Trophoblast cell (in vitro differentiated cells and primary cell): ENCODE measurements around the gene KBTBD4.

ENCODE experiments used
- DNase-seq, 2 donors: peaks; one replicate each; pipeline ENCODE4 v3.0.0-alpha.2; 2016
- H2AFZ ChIP-seq: 2 replicates; pipeline ENCODE4 v1.6.1; 2013; ENCODE audit warnings: low read length, moderate library complexity, mild to moderate bottlenecking; ENCODE audit not compliant: insufficient read depth, poor library complexity
- H2AK5ac ChIP-seq: 2 replicates; pipeline ENCODE4 v1.6.1; 2013; ENCODE audit warnings: mild to moderate bottlenecking, low read length
- H2BK120ac ChIP-seq: 2 replicates; pipeline ENCODE4 v1.6.1; 2013; ENCODE audit warnings: low read length, mild to moderate bottlenecking, moderate library complexity; ENCODE audit not compliant: insufficient read depth, poor library complexity
- H2BK12ac ChIP-seq: 2 replicates; pipeline ENCODE4 v1.6.1; 2013; ENCODE audit warnings: mild to moderate bottlenecking, low read length, moderate library complexity
- H2BK5ac ChIP-seq: 2 replicates; pipeline ENCODE4 v1.6.1; 2013; ENCODE audit warnings: low read length, low read depth, moderate library complexity, mild to moderate bottlenecking; ENCODE audit not compliant: poor library complexity
- H3K14ac ChIP-seq: 2 replicates; pipeline ENCODE4 v1.6.1; 2013; ENCODE audit warnings: mild to moderate bottlenecking, low read length
- H3K18ac ChIP-seq: 2 replicates; pipeline ENCODE4 v1.6.1; 2013; ENCODE audit warnings: mild to moderate bottlenecking, low read length
- H3K23ac ChIP-seq: 2 replicates; pipeline ENCODE4 v1.6.1; 2013; ENCODE audit warnings: low read length
- H3K27ac ChIP-seq: 2 replicates; pipeline ENCODE4 v1.5.1; 2013; ENCODE audit warnings: low read depth, mild to moderate bottlenecking, inconsistent platforms, low read length, moderate library complexity
- H3K27me3 ChIP-seq: 2 replicates; pipeline ENCODE4 v1.6.1; 2013; ENCODE audit warnings: inconsistent platforms, mild to moderate bottlenecking, low read length, moderate library complexity; ENCODE audit not compliant: insufficient read depth
- H3K36me3 ChIP-seq, 2 experiments: 1 replicate in 1 of 2; 2 replicates in 1 of 2; pipeline ENCODE4 v1.6.1; 2013; ENCODE audit warnings: low read length in 2 of 2, mild to moderate bottlenecking in 2 of 2, moderate library complexity in 1 of 2; ENCODE audit not compliant: insufficient read depth in 2 of 2, control insufficient read depth in 1 of 2
- H3K4ac ChIP-seq: 2 replicates; pipeline ENCODE4 v1.6.1; 2013; ENCODE audit warnings: low read depth, mild to moderate bottlenecking, low read length, moderate library complexity
- H3K4me1 ChIP-seq, 2 experiments: 1 replicate in 1 of 2; 2 replicates in 1 of 2; pipeline ENCODE4 v1.6.1; 2013; ENCODE audit warnings: low read length in 2 of 2, mild to moderate bottlenecking in 2 of 2, moderate library complexity in 1 of 2; ENCODE audit not compliant: insufficient read depth in 2 of 2, control insufficient read depth in 1 of 2
- H3K4me2 ChIP-seq: 2 replicates; pipeline ENCODE4 v1.6.1; 2013; ENCODE audit warnings: inconsistent platforms, mild to moderate bottlenecking, low read length, moderate library complexity
- H3K4me3 ChIP-seq: 2 replicates; pipeline ENCODE4 v1.5.1; 2013; ENCODE audit warnings: mild to moderate bottlenecking, low read depth, low read length, inconsistent platforms
- H3K79me1 ChIP-seq: one replicate; pipeline ENCODE4 v1.6.1; 2013; ENCODE audit warnings: low read length
- H3K79me2 ChIP-seq: 2 replicates; pipeline ENCODE4 v1.6.1; 2013; ENCODE audit warnings: low read length, mild to moderate bottlenecking; ENCODE audit not compliant: control insufficient read depth, insufficient read depth, poor library complexity
- H3K9ac ChIP-seq: 2 replicates; pipeline ENCODE4 v1.6.1; 2013; ENCODE audit warnings: mild to moderate bottlenecking, low read length
- H3K9me3 ChIP-seq: 2 replicates; pipeline ENCODE4 v1.6.1; 2013; ENCODE audit warnings: low read depth, mild to moderate bottlenecking, control low read depth, inconsistent platforms, low read length; ENCODE audit not compliant: insufficient read depth
- H4K12ac ChIP-seq: 2 replicates; pipeline ENCODE4 v1.6.1; 2013; ENCODE audit warnings: low read depth, mild to moderate bottlenecking, low read length, moderate library complexity
- H4K8ac ChIP-seq: 2 replicates; pipeline ENCODE4 v1.6.1; 2013; ENCODE audit warnings: low read depth, mild to moderate bottlenecking, low read length, moderate library complexity
- H4K91ac ChIP-seq: one replicate; pipeline ENCODE4 v1.6.1; 2013; ENCODE audit warnings: low read depth, mild to moderate bottlenecking, low read length, moderate library complexity
- WGBS: extraction: QIAGEN DNeasy Blood & Tissue Kit; methylation state at CpG from one replicate; pipeline ENCODE4 v1.1.7; 2013; ENCODE audit warnings: missing lambda C conversion rate; ENCODE audit not compliant: insufficient read length, insufficient coverage; ENCODE audit errors: extremely low coverage; 5-methylcytosine and 5-hydroxymethylcytosine counted together

KBTBD4 gene

DNA sequence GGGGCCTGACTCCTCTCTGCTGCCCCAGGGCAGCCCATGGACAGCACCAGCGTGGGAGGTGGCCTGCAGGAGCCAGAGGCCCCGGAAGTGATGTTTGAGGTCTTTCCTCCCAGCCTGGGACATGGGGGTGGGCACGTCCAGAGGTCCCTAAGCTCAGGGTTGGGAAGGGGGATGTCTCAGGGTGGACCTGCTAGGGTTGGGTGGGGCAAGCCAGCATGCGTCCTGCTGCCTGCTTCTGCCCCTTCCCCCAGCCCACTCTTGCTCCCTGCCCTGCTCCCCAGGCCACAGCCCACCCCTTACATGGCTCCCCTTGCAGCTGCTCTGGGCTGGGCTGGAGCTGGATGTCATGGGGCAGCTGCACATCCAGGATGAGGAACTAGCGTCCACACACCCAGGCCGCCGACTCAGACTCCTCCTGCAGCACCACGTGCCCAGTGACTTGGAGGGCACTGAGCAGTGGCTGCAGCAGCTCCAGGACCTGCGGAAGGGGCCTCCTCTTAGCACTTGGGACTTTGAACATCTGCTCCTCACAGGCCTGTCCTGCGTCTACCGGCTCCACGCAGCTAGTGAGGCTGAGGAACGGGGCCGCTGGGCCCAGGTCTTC lies 9.1 kb upstream of the KBTBD4 start:
- no peak overlapping the region for H4K8ac ChIP-seq
- peak in 1 of 2 donors; percentile 9 for DNase-seq
- no peak overlapping the region for H2BK5ac ChIP-seq
- H3K14ac ChIP-seq = no peak overlapping the region
- no peak overlapping the region for H3K4me3 ChIP-seq
- no peak overlapping the region for H3K4ac ChIP-seq
- no peak overlapping the region for H3K18ac ChIP-seq
- H3K4me1 ChIP-seq = peaks cover 4 to 7% of the 10 kb centered on the region in 2 experiments
- WGBS = no CpG with 5 or more reads among the region's 14 CpGs
- H2AFZ ChIP-seq = no peak overlapping the region
- H3K79me1 ChIP-seq = no peaks in the 10 kb centered on the region
- H3K27me3 ChIP-seq = peaks cover 6% of the 10 kb centered on the region
- no peak overlapping the region for H4K12ac ChIP-seq
- no peak overlapping the region for H4K91ac ChIP-seq
- H3K9me3 ChIP-seq = no peaks in the 10 kb centered on the region
- no peak overlapping the region for H3K9ac ChIP-seq
- no peak overlapping the region for H3K23ac ChIP-seq
- H3K4me2 ChIP-seq = no peak overlapping the region
- no peaks in the 10 kb centered on the region for H3K79me2 ChIP-seq
- no peak overlapping the region for H3K27ac ChIP-seq
- no peak overlapping the region for H2BK12ac ChIP-seq
- no peak overlapping the region for H2AK5ac ChIP-seq
- H3K36me3 ChIP-seq = peaks cover 20 to 22% of the 10 kb centered on the region in 2 experiments
- H2BK120ac ChIP-seq = no peak overlapping the region

DNA sequence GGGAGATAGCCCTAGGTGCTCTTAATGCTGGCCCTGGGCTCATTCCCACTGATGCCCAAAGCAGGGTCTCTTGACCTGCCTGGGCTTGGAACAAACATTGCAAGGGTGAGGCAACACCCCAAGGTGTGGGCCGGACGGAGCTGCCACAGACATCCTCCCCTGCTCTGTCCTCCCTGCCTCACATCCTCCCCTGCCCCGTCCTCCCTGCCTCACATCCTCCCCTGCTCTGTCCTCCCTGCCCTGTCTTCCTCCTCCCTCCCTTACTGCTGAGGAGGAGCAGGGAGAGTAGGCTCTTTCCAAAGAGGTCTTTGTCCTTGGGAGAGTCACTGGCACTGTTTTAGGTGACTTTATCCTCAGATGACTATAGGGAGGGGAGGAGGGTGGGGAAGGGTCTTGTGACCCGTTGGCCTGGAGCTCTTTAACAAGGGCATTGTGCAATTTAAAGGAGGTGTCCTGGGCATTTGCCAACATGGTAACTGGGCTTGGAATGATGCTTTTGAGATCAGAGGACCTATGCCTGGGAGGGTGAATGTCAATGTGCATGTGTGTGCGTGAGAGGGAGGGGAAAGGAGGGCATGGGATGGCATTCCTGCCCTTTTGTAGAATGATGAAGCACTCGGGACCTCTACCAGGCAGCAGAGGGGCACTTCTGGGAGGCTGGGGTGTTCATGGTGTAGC lies 8.4 kb upstream of the KBTBD4 start:
- Histone ChIP-seq H2BK120ac (no peak overlapping the region), H3K23ac (no peak overlapping the region), H2AK5ac (no peak overlapping the region), H3K79me1 (no peaks in the 10 kb centered on the region), H2BK12ac (no peak overlapping the region), H3K4ac (no peak overlapping the region), H3K9me3 (no peaks in the 10 kb centered on the region), H3K4me3 (no peak overlapping the region), H3K4me1 (peaks cover 4 to 7% of the 10 kb centered on the region in 2 experiments), H4K12ac (no peak overlapping the region), H4K91ac (no peak overlapping the region), H3K79me2 (no peaks in the 10 kb centered on the region), H2BK5ac (no peak overlapping the region), H3K27me3 (no peaks in the 10 kb centered on the region), H3K9ac (no peak overlapping the region), H3K36me3 (peaks cover 26 to 28% of the 10 kb centered on the region in 2 experiments), H3K4me2 (no peak overlapping the region), H3K14ac (no peak overlapping the region), H3K18ac (no peak overlapping the region), H2AFZ (no peak overlapping the region), H3K27ac (no peak overlapping the region), H4K8ac (no peak overlapping the region)
- WGBS = no CpG with 5 or more reads among the region's 6 CpGs
- no peak for DNase-seq

DNA sequence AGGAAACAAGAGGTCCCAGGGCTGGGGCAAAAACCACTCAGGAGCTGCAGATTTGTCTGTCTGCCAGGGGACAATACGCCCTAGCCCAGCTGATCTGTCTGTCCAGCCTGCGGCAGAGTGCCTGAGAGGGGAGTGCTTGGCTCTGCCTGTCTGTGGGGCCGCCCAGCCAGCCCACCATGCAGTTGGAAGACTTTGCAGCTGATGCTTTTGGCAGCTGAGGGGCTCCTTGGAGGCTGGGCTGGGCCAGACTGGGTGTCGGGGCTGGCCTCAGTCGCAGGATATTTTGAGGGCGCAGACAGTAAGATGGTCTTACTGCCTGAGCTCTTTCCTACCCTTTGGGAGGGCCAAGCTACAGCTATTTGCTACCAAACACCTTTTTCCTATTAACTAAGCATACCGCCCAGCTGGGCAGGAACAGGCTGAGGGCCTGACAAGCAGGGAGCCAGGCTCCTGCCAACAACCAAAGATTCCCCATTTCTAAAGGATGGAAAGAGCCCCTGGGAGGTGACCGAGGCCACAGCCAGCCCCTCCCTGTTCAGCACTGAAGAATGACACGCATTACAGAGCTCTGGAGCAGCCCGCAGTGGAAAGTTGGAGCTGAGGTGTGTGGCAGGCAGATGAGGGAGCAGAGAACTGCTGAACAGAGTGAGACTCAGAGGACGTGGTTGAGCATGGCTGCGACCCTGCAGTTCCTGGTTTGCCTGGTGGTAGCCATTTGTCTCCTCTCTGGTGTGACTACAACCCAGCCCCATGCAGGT lies 7.5 kb upstream of the KBTBD4 start, which contains the start of gene FAM180B:
Gene FAM180B (plus strand): TSS at position 581 of the 758 bp plus-strand sequence. CDS start 91 bp downstream, at position 672.
- peaks cover 31 to 33% of the 10 kb centered on the region in 2 experiments for H3K36me3 ChIP-seq
- no peak within 1 kb of the TSS for H3K23ac ChIP-seq
- no peak for DNase-seq
- WGBS = no CpG with 5 or more reads among the region's 12 CpGs
- no peak within 1 kb of the TSS for H2BK5ac ChIP-seq
- H3K79me1 ChIP-seq = no peaks in the 10 kb centered on the region
- no peaks in the 10 kb centered on the region for H3K9me3 ChIP-seq
- H3K18ac ChIP-seq = no peak within 1 kb of the TSS
- H2BK120ac ChIP-seq = no peak within 1 kb of the TSS
- no peak within 1 kb of the TSS for H2AK5ac ChIP-seq
- no peak within 1 kb of the TSS for H3K4ac ChIP-seq
- H3K27me3 ChIP-seq = no peaks in the 10 kb centered on the region
- H3K4me1 ChIP-seq = peaks cover 4 to 6% of the 10 kb centered on the region in 2 experiments
- no peak within 1 kb of the TSS for H3K4me3 ChIP-seq
- no peaks in the 10 kb centered on the region for H3K79me2 ChIP-seq
- no peak within 1 kb of the TSS for H3K4me2 ChIP-seq
- H3K9ac ChIP-seq = no peak within 1 kb of the TSS
- no peak within 1 kb of the TSS for H4K91ac ChIP-seq
- H2AFZ ChIP-seq = no peak within 1 kb of the TSS
- no peak within 1 kb of the TSS for H3K27ac ChIP-seq
- no peak within 1 kb of the TSS for H3K14ac ChIP-seq
- H4K12ac ChIP-seq = no peak within 1 kb of the TSS
- H2BK12ac ChIP-seq = no peak within 1 kb of the TSS
- H4K8ac ChIP-seq = no peak within 1 kb of the TSS

DNA sequence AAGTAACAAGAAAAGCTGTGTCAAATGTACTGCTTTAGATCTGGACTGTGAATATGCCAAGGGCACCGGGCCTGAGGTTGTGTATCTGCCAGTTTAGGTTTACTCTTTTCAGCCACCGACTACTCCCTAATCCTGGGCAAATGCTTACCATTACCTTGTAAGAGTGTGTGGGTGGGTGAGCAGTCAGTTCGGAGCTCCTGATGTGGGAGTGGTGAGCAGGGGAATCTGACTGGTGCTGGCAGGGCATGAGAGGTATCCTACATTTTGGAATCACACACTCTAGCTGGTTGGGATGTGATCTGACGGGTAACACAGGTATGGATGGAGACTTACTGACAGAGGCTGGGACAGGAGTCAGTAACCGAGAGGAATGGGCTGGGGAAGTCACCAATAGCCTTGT lies 5.1 kb upstream of the KBTBD4 start:
- no peaks in the 10 kb centered on the region for H3K9me3 ChIP-seq
- H3K79me2 ChIP-seq = peaks cover 5% of the 10 kb centered on the region
- no peak overlapping the region for H4K91ac ChIP-seq
- no peak overlapping the region for H3K4me2 ChIP-seq
- H2BK5ac ChIP-seq = no peak overlapping the region
- H3K36me3 ChIP-seq = peaks cover 36 to 40% of the 10 kb centered on the region in 2 experiments
- H3K18ac ChIP-seq = no peak overlapping the region
- H3K14ac ChIP-seq = no peak overlapping the region
- H3K9ac ChIP-seq = no peak overlapping the region
- H3K4ac ChIP-seq = no peak overlapping the region
- no peak overlapping the region for H2BK12ac ChIP-seq
- DNase-seq = no peak
- WGBS = no CpG with 5 or more reads among the region's 5 CpGs
- H2AK5ac ChIP-seq = no peak overlapping the region
- no peak overlapping the region for H3K4me3 ChIP-seq
- H3K27ac ChIP-seq = no peak overlapping the region
- H2AFZ ChIP-seq = no peak overlapping the region
- H4K8ac ChIP-seq = no peak overlapping the region
- peaks cover 0 to 6% of the 10 kb centered on the region in 2 experiments for H3K4me1 ChIP-seq
- H3K23ac ChIP-seq = no peak overlapping the region
- no peak overlapping the region for H2BK120ac ChIP-seq
- H3K27me3 ChIP-seq = no peaks in the 10 kb centered on the region
- peaks cover 3% of the 10 kb centered on the region for H3K79me1 ChIP-seq
- no peak overlapping the region for H4K12ac ChIP-seq
